Gastrocnemius medialis (tissue), 4 donors: ENCODE results near the gene ZBTB16. TPM values are rescaled to one million over a fixed set of nuclear protein-coding genes. Genes with fewer than 3 reads are reported as not detected.
A peak's percentile ranks its signal among the peaks of the same experiment; 100 is the strongest.

Experiments used
- ATAC-seq, 2 donors: fragments of 150-250 bp; one replicate each; pipeline ENCODE4 v1.9.1; 2016
- DNase-seq, 2 donors: peaks; one replicate each; pipeline ENCODE4 v3.0.0-alpha.2; 2019
- H3K27ac ChIP-seq, 4 donors: fragments of 200-600 bp; sonication (generic); 1 replicate in 1 of 4; 2 replicates in 3 of 4; pipeline ENCODE4 v1.5.1; 2016 to 2018; ENCODE audit warnings: mild to moderate bottlenecking in 2 of 4, moderate library complexity in 1 of 4
- H3K27me3 ChIP-seq, 3 donors: fragments of 200-600 bp; sonication (generic) in 2 of 3; 1 replicate in 1 of 3; 2 replicates in 2 of 3; pipeline versions ENCODE4 v1.5.1 to v1.6.0; 2016 to 2019; ENCODE audit warnings: mild to moderate bottlenecking in 1 of 3, moderate library complexity in 1 of 3
- H3K36me3 ChIP-seq, 2 donors: fragments of 200-600 bp; sonication (generic) in 1 of 2; one replicate each; pipeline ENCODE4 v1.5.1; 2017 to 2018
- H3K4me1 ChIP-seq, 2 donors: fragments of 200-600 bp; sonication (generic) in 1 of 2; one replicate each; pipeline ENCODE4 v1.5.1; 2016 to 2017; ENCODE audit warnings: mild to moderate bottlenecking in 2 of 2
- H3K4me3 ChIP-seq, 4 donors: fragments of 200-600 bp; sonication (generic) in 3 of 4; 1 replicate in 1 of 4; 2 replicates in 3 of 4; pipeline ENCODE4 v1.5.1; 2016 to 2019; ENCODE audit warnings: mild to moderate bottlenecking in 2 of 4
- H3K9me3 ChIP-seq, 3 donors: fragments of 200-600 bp; sonication (generic) in 2 of 3; 1 replicate in 1 of 3; 2 replicates in 2 of 3; pipeline ENCODE4 v1.5.1; 2016 to 2019
- CTCF ChIP-seq, 5 experiments: fragments of 450-650 bp in 3 of 5; fragments of 200-600 bp in 2 of 5; sonication (generic) in 2 of 5; IDR thresholded peaks in 4 of 5; conservative IDR thresholded peaks in 1 of 5; 1 replicate in 4 of 5; 2 replicates in 1 of 5; pipeline ENCODE4 v1.5.1; 2016 to 2019; ENCODE audit warnings: antibody characterized with exemption in 5 of 5, mild to moderate bottlenecking in 3 of 5, moderate library complexity in 3 of 5
- POLR2A ChIP-seq, 2 donors: fragments of 450-650 bp; IDR thresholded peaks; one replicate each; pipeline ENCODE4 v1.6.1; 2017; ENCODE audit warnings: antibody characterized with exemption in 2 of 2, mild to moderate bottlenecking in 2 of 2, moderate library complexity in 2 of 2
- in situ Hi-C, 4 donors: fragments of 200-750 bp; cut with MboI; loops; one replicate each; pipeline versions ENCODE4 v1.15.0 to v1.8.0; 2017; ENCODE audit warnings: low sequenced_read_pairs in 4 of 4
- intact Hi-C: fragments of 100-400 bp; cut with DNase I; formaldehyde crosslinking; loops from one replicate; pipeline ENCODE4 v1.15.1; 2023; ENCODE audit warnings: low total_unique reads
- total RNA-seq, 4 donors: library from RNA; depleted of rRNA; stranded (reverse); fragments of >200 nt; gene quantifications; one replicate each; pipeline versions ENCODE4 v1.1.0 to v1.2.3, GENCODE V29; 2016

Gene ZBTB16
- total RNA-seq, 4 donors from 2014 or later: 156 to 250 (median 196) TPM

GRCh38 chr11:114054806-114055205, 4.7 kb upstream of the ZBTB16 start:
- peaks cover 9 to 44% of the 10 kb centered on the region in 2 donors for H3K4me1 ChIP-seq
- H3K27me3 ChIP-seq: no peaks in the 10 kb centered on the region
- H3K9me3 ChIP-seq: no peaks in the 10 kb centered on the region
- in situ Hi-C loops: loop anchor here in 1 of 4 donors (10.0 kb wide), 1 partner anchor 190 kb away; no protein-coding TSS in a partner anchor
- no peak overlapping the region for H3K4me3 ChIP-seq
- H3K27ac ChIP-seq: peak overlapping the region in 2 of 4 donors; percentile 60 to 99
- no peaks in the 10 kb centered on the region for H3K36me3 ChIP-seq
- intact Hi-C loops: loop anchor here (5.0 kb wide), 1 partner anchor 187 kb away; no protein-coding TSS in a partner anchor
- DNase-seq: no peak
- TF ChIP-seq POLR2A (IDR thresholded peaks at IDR 0.05) (no peak), CTCF (IDR thresholded peaks at IDR 0.05 in 4 of 5, conservative IDR thresholded peaks at IDR 0.05 in 1 of 5) (no peak)
- ATAC-seq: no peak

- H3K4me1 ChIP-seq: peaks cover 9 to 44% of the 10 kb centered on the region in 2 donors
- in situ Hi-C loops: loop anchor here in 1 of 4 donors (10.0 kb wide), 1 partner anchor 188 kb away; no protein-coding TSS in a partner anchor
- intact Hi-C loops: loop anchor here (5.0 kb wide), 1 partner anchor 186 kb away; no protein-coding TSS in a partner anchor
Measured at GRCh38 chr11:114056409-114056808, 3.1 kb upstream of the ZBTB16 start.

GRCh38 chr11:114057147-114057546, 2.4 kb upstream of the ZBTB16 start:
- TF ChIP-seq POLR2A (IDR thresholded peaks at IDR 0.05) (no peak), CTCF (IDR thresholded peaks at IDR 0.05 in 4 of 5, conservative IDR thresholded peaks at IDR 0.05 in 1 of 5) (no peak)
- DNase-seq (no peak), ATAC-seq (no peak)
- no peak overlapping the region for H3K4me3 ChIP-seq
- peaks cover 0 to 6% of the 10 kb centered on the region in 2 donors for H3K36me3 ChIP-seq
- intact Hi-C loops: loop anchor here (5.0 kb wide), 1 partner anchor 185 kb away; no protein-coding TSS in a partner anchor
- no peaks in the 10 kb centered on the region for H3K27me3 ChIP-seq
- peak overlapping the region; percentile 94 to 99 (median 96) for H3K27ac ChIP-seq
- H3K4me1 ChIP-seq: peaks cover 9 to 44% of the 10 kb centered on the region in 2 donors
- H3K9me3 ChIP-seq: no peaks in the 10 kb centered on the region
- in situ Hi-C loops: loop anchor here in 1 of 4 donors (10.0 kb wide), 1 partner anchor 188 kb away; no protein-coding TSS in a partner anchor

More at GRCh38 chr11:114056409-114056808, 3.1 kb upstream of the ZBTB16 start:
- Histone ChIP-seq H3K27ac (peak overlapping the region in 3 of 4 donors; percentile 60 to 99 (median 94)), H3K27me3 (no peaks in the 10 kb centered on the region), H3K36me3 (peaks cover 0 to 3% of the 10 kb centered on the region in 2 donors), H3K9me3 (no peaks in the 10 kb centered on the region), H3K4me3 (no peak overlapping the region)
- ATAC-seq: no peak
- no peak for DNase-seq
- no peak for TF ChIP-seq CTCF (IDR thresholded peaks at IDR 0.05 in 4 of 5, conservative IDR thresholded peaks at IDR 0.05 in 1 of 5)
- no peak for TF ChIP-seq POLR2A (IDR thresholded peaks at IDR 0.05)

- TF ChIP-seq POLR2A (IDR thresholded peaks at IDR 0.05) (no peak), CTCF (IDR thresholded peaks at IDR 0.05 in 4 of 5, conservative IDR thresholded peaks at IDR 0.05 in 1 of 5) (no peak)
- no peak for ATAC-seq
- in situ Hi-C loops (loop anchor here in 1 of 4 donors (10.0 kb wide), 1 partner anchor 187 kb away; no protein-coding TSS in a partner anchor), intact Hi-C loops (loop anchor here (2.0 to 5.0 kb wide), 3 partner anchors 141 to 201 kb away; no protein-coding TSS in a partner anchor)
- H3K4me3 ChIP-seq: peak overlapping the region in 2 of 4 donors; percentile 68 to 94
- H3K27ac ChIP-seq: peak overlapping the region; percentile 94 to 99 (median 96)
- DNase-seq: no peak
- H3K4me1 ChIP-seq: peaks cover 13 to 47% of the 10 kb centered on the region in 2 donors
- no peaks in the 10 kb centered on the region for H3K27me3 ChIP-seq
- peaks cover 0 to 6% of the 10 kb centered on the region in 2 donors for H3K36me3 ChIP-seq
- no peaks in the 10 kb centered on the region for H3K9me3 ChIP-seq
Measured at GRCh38 chr11:114057605-114058004, 1.9 kb upstream of the ZBTB16 start.
